ENCODE data around the gene GRIK4. TPM values are rescaled to one million over a fixed set of nuclear protein-coding genes. Genes with fewer than 3 reads are reported as not detected.

GRIK4 gene
- total RNA-seq, 1 experiment from 2014 or later: not detected

GRCh38 chr11:120839846-120840402 lies 328.4 kb downstream of the GRIK4 start:
- BruUV-seq (replicated peaks): no TSS peak
- Histone ChIP-seq H3F3A (ENCODE audit: insufficient read depth, low read depth) (no peaks in the 10 kb centered on the region), H3K27ac (no peak overlapping the region), H3K4me3 (no peak overlapping the region), H4K20me1 (ENCODE audit: insufficient read depth) (no peaks in the 10 kb centered on the region), H3K4me1 (replicated peaks; ENCODE audit: insufficient read depth) (no peaks in the 10 kb centered on the region), H3K79me2 (ENCODE audit: low read depth) (no peaks in the 10 kb centered on the region), H2AFZ (no peak overlapping the region), H3K27me3 (ENCODE audit: insufficient read depth, low read depth) (no peaks in the 10 kb centered on the region), H3K9me2 (ENCODE audit: insufficient read depth) (no peaks in the 10 kb centered on the region), H3K36me3 (ENCODE audit: low read depth) (no peaks in the 10 kb centered on the region), H3K4me2 (no peak overlapping the region), H3K9me3 (ENCODE audit: insufficient read depth, low read depth) (no peaks in the 10 kb centered on the region)
- no peak for TF ChIP-seq EZH2 (IDR thresholded peaks at IDR 0.05; ENCODE audit: low read depth)
- TF ChIP-seq, protein P1, sequence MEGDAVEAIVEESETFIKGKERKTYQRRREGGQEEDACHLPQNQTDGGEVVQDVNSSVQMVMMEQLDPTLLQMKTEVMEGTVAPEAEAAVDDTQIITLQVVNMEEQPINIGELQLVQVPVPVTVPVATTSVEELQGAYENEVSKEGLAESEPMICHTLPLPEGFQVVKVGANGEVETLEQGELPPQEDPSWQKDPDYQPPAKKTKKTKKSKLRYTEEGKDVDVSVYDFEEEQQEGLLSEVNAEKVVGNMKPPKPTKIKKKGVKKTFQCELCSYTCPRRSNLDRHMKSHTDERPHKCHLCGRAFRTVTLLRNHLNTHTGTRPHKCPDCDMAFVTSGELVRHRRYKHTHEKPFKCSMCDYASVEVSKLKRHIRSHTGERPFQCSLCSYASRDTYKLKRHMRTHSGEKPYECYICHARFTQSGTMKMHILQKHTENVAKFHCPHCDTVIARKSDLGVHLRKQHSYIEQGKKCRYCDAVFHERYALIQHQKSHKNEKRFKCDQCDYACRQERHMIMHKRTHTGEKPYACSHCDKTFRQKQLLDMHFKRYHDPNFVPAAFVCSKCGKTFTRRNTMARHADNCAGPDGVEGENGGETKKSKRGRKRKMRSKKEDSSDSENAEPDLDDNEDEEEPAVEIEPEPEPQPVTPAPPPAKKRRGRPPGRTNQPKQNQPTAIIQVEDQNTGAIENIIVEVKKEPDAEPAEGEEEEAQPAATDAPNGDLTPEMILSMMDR (conservative IDR thresholded peaks at IDR 0.05): no peak
- ChIA-PET CTCF (no interaction called here), POLR2A (ENCODE audit: unreplicated experiment) (interaction anchor here (0.7 kb wide), 1 partner anchor 332 kb away, joined by 12 read pairs; no protein-coding TSS in a partner anchor)
- no peak for DNase-seq
- intact Hi-C loops (cut with micrococcal nuclease; ENCODE audit: unreplicated experiment): no loop called here

DNA sequence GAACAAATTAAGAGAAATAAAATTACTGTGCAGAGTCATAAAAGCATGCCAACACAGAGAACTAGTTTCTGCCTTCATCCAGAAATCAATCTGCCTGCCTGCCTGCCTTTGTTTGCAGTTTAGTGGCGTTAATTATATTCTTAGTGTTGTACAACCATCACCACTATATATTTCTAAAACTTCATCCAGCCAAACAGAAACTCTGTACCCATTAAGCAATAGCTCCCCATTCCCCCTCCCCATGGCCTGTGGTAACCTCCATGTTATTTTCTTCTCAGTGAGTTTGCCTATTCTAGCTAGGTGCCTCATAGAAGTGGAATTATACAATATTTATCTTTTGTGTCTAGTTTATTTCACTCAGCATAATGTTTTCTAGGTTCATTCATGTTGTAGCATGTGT lies 329.1 kb downstream of the GRIK4 start:
- Histone ChIP-seq H3K4me3 (no peak overlapping the region), H2AFZ (no peak overlapping the region), H3K36me3 (ENCODE audit: low read depth) (no peaks in the 10 kb centered on the region), H3F3A (ENCODE audit: insufficient read depth, low read depth) (no peaks in the 10 kb centered on the region), H3K9me3 (ENCODE audit: insufficient read depth, low read depth) (no peaks in the 10 kb centered on the region), H4K20me1 (ENCODE audit: insufficient read depth) (no peaks in the 10 kb centered on the region), H3K4me1 (replicated peaks; ENCODE audit: insufficient read depth) (no peaks in the 10 kb centered on the region), H3K79me2 (ENCODE audit: low read depth) (no peaks in the 10 kb centered on the region), H3K27ac (no peak overlapping the region), H3K4me2 (no peak overlapping the region), H3K9me2 (ENCODE audit: insufficient read depth) (no peaks in the 10 kb centered on the region), H3K27me3 (ENCODE audit: insufficient read depth, low read depth) (no peaks in the 10 kb centered on the region)
- ChIA-PET POLR2A (ENCODE audit: unreplicated experiment) (interaction anchor here (0.7 kb wide), 1 partner anchor 333 kb away, joined by 12 read pairs; no protein-coding TSS in a partner anchor), CTCF (no interaction called here)
- BruUV-seq (replicated peaks): no TSS peak
- intact Hi-C loops (cut with micrococcal nuclease; ENCODE audit: unreplicated experiment): no loop called here
- TF ChIP-seq, protein P1 (conservative IDR thresholded peaks at IDR 0.05): no peak
- no peak for TF ChIP-seq EZH2 (IDR thresholded peaks at IDR 0.05; ENCODE audit: low read depth)
- no peak for DNase-seq

DNA sequence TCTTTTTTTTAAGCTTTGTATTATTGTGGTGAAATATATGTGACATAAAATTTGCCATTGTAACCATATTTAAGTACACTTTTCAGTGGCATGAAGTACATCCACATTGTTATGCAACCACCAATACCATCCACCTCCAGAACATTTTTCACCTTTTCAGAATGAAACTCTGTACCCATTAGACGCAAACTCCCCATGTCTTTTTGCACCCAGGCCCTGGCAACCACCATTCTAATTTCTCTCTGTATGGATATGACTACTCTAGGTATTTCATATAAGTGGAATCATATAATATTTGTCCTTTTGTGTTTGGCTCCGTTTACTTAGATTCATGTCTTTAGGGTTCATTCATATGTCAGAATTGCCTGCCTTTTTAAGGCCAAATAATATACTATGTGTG lies 329.5 kb downstream of the GRIK4 start:
- POLR2A ChIA-PET (ENCODE audit: unreplicated experiment): interaction anchor here (0.7 kb wide), 1 partner anchor 333 kb away, joined by 12 read pairs; no protein-coding TSS in a partner anchor
- no peaks in the 10 kb centered on the region for H3K4me1 ChIP-seq (replicated peaks; ENCODE audit: insufficient read depth)

More for the DNA sequence above, 329.5 kb downstream of the GRIK4 start:
- Histone ChIP-seq H3K4me3 (no peak overlapping the region), H3F3A (ENCODE audit: insufficient read depth, low read depth) (no peaks in the 10 kb centered on the region), H3K27ac (no peak overlapping the region), H3K27me3 (ENCODE audit: insufficient read depth, low read depth) (no peaks in the 10 kb centered on the region), H3K9me2 (ENCODE audit: insufficient read depth) (no peaks in the 10 kb centered on the region), H2AFZ (no peak overlapping the region), H4K20me1 (ENCODE audit: insufficient read depth) (no peaks in the 10 kb centered on the region), H3K79me2 (ENCODE audit: low read depth) (no peaks in the 10 kb centered on the region), H3K4me2 (no peak overlapping the region), H3K9me3 (ENCODE audit: insufficient read depth, low read depth) (no peaks in the 10 kb centered on the region), H3K36me3 (ENCODE audit: low read depth) (no peaks in the 10 kb centered on the region)
- no peak for DNase-seq
- BruUV-seq (replicated peaks): no TSS peak
- intact Hi-C loops (cut with micrococcal nuclease; ENCODE audit: unreplicated experiment): no loop called here
- CTCF ChIA-PET: no interaction called here
- TF ChIP-seq, protein P1 (conservative IDR thresholded peaks at IDR 0.05): no peak
- no peak for TF ChIP-seq EZH2 (IDR thresholded peaks at IDR 0.05; ENCODE audit: low read depth)
